GM12873 (cell line): Measurements from ENCODE around the gene PELI1.

Source experiments
- TF ChIP-seq, protein P1 (sequence below): IDR thresholded peaks from 2 replicates; pipeline ENCODE4 v1.5.1; 2012; ENCODE audit warnings: low read depth, mild to moderate bottlenecking, moderate library complexity, low read length, control low read depth; ENCODE audit not compliant: insufficient read depth; ENCODE audit errors: missing control alignments

PELI1 gene

DNA sequence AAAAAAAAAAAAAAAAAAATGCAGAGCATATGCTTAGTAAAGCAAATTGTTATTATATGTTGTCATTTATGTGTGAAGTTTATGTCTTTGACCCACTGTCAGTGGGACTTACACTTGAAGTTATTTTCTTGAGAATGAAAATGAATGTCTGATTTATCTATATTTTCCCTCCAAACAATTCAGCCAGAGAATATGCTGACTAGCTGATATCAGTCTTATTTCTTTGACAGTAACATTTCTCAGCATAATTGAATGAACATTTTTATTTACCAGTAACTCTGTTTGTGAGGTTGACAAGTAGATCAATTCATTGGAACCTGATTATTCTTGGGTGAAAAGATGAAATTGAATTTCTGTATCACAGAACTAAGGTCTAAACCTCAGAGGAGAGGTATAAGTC lies 85.0 kb downstream of the PELI1 start:
- TF ChIP-seq, protein P1, sequence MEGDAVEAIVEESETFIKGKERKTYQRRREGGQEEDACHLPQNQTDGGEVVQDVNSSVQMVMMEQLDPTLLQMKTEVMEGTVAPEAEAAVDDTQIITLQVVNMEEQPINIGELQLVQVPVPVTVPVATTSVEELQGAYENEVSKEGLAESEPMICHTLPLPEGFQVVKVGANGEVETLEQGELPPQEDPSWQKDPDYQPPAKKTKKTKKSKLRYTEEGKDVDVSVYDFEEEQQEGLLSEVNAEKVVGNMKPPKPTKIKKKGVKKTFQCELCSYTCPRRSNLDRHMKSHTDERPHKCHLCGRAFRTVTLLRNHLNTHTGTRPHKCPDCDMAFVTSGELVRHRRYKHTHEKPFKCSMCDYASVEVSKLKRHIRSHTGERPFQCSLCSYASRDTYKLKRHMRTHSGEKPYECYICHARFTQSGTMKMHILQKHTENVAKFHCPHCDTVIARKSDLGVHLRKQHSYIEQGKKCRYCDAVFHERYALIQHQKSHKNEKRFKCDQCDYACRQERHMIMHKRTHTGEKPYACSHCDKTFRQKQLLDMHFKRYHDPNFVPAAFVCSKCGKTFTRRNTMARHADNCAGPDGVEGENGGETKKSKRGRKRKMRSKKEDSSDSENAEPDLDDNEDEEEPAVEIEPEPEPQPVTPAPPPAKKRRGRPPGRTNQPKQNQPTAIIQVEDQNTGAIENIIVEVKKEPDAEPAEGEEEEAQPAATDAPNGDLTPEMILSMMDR = no peak

DNA sequence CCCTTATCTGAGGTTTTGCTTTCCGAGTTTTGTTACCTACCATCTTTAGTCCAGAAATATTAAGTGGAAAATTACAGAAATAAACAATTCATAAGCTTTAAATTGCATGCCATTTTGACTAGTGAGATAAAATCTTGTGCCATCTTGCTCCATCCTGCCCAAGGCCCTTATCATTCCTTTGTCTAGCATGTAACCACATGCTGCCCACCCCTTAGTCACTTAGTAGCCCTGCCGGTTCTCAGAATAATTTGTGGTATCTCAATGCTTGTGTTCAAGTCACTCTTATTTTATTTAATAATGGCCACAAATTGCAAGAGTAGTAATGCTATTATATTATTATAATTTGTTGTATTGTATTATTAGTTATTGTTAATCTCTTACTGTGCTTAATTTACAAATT lies 88.2 kb downstream of the PELI1 start:
- TF ChIP-seq, protein P1 = no peak

DNA sequence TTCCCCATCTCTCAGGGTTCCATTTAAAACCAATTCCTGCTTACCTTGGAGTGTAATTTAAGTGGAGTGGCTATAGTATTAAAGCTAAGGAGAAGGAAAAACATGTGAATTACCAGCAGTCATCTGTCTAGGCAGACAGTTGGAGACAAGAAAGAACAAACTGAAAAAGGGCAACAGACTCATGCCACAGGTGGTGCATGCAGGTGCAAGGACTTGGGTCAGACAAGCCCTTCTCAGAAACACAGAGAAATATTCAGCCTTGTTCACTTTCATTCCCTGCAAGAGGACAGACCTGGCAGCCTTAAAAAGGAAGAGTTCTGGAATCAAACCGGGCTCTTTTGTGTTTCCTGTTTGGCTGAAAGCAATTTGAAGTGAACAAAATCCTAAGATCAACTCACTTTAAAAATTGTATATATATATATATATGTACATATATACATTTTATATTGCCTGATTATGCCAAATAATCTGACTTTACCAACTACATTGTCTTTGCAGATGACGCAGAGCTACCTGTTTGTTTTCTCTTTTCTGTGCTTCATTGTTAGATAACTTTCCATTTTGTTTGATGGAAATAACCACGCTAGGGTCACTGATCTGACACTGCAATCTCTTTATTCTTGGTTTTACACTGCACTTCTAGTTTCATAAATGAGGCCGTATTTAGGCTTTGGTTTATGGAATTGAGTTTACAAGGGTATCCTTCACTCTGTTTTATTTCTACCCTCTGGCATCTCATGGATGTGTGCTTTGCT lies 89.9 kb downstream of the PELI1 start:
- TF ChIP-seq, protein P1 = no peak

DNA sequence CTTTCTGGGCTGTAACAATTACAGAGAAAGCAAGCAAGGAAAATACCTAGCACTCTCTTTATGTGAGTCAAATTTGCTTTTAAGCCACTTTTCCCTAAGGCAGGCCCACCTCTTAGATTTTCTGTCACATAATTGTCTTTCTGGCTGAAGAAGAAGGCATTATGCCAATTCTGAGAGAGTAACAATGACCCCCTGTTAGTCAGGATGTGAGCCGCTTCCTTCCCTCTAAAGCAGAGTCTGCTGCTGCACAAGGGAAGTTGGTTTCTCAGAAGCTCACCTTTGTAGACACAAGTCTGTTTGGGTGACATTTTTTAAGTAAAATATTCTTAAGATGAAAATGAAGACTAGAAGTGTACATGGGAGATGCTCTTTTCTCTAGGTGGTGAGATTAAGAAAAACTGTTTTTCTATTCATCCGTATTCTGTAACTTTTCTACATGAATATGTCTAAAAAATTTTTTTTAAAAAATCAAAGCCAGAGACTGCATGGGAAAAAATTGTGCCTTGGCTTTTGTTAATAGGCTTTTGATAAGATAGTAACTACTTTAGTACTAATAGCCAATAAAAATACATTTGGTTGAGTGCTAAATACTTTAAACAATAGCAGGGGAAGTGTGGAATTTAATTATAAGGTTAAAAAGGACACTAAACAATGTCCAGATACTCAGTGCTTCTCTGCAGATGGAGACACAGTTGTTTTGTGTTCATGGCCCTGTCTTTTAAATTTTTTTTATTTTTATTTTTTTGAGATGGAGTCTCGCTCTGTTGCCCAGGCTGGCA lies 91.6 kb downstream of the PELI1 start:
- TF ChIP-seq, protein P1 = no peak

DNA sequence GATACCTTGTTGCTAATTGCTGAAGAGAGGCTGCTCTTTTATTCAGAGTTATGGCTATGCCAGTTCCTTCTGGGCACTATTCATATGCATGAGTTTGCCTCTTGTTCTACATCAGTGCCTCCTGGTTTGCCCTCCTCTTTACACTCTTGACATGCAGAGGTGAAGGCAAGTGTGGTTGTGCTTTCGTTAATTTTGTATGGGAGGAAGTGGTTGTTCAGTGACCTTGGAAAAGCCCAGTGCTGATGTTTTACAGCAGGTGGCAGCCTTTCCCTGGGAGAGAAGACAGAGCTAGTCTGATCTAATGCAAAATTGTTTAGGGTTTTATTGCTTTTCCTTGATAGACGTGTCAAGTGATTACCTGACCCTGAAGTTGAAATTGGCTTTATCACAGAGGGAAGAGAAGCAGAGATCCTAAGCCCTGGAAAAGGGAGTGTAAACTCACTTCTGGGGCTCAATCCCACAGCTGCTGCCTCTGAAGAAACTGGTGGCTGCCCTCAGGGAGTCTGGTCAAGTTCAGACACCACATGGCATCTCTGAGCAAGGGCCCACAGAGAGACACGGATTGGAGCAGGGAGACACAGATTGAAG lies 94.5 kb downstream of the PELI1 start:
- TF ChIP-seq, protein P1 = peak; percentile 91

DNA sequence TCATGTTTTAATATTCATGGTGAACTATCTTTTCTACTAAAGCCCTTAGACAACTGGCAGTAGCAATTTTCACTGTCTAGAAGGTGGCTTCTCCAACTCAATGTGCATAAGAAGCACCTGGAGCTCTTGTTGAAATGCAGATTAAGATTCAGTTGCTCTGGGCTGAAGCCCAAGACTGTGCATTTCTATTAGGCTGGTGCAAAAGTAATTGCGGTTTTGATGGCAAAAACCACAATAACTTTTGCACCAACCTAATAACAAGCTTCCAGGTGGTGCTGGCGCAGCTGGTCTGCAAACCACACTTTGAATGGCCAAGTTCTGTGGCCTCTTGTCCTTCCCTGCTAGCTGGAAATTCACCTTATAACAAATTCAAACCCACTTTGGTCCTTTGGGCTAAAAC lies 98.3 kb downstream of the PELI1 start:
- TF ChIP-seq, protein P1 = no peak
